IPS-15b (cell line): Measurements from ENCODE around the gene KDM4C.

Source experiments
- H3K27me3 ChIP-seq: one replicate; pipeline ENCODE4 v1.6.1; 2013; ENCODE audit warnings: low read length; ENCODE audit not compliant: control insufficient read depth, insufficient read depth
- H3K36me3 ChIP-seq: one replicate; pipeline ENCODE4 v1.6.1; 2013; ENCODE audit warnings: low read length; ENCODE audit not compliant: control insufficient read depth, insufficient read depth
- H3K4me1 ChIP-seq: one replicate; pipeline ENCODE4 v1.6.1; 2013; ENCODE audit warnings: mild to moderate bottlenecking, low read length; ENCODE audit not compliant: control insufficient read depth, insufficient read depth
- H3K4me3 ChIP-seq: one replicate; pipeline ENCODE4 v1.5.1; 2013; ENCODE audit warnings: low read depth, low read length
- H3K9ac ChIP-seq: one replicate; pipeline ENCODE4 v1.6.1; 2013; ENCODE audit warnings: low read depth, mild to moderate bottlenecking, low read length
- H3K9me3 ChIP-seq: one replicate; pipeline ENCODE4 v1.6.1; 2013; ENCODE audit warnings: mild to moderate bottlenecking, low read length; ENCODE audit not compliant: control insufficient read depth, insufficient read depth

KDM4C gene

GRCh38 chr9:7037176-7037575 lies 279.4 kb downstream of the KDM4C start:
- Histone ChIP-seq H3K4me3 (no peak overlapping the region), H3K36me3 (no peaks in the 10 kb centered on the region), H3K9me3 (no peaks in the 10 kb centered on the region), H3K4me1 (no peaks in the 10 kb centered on the region), H3K9ac (no peak overlapping the region), H3K27me3 (no peaks in the 10 kb centered on the region)

GRCh38 chr9:7042124-7042523 lies 284.4 kb downstream of the KDM4C start:
- Histone ChIP-seq H3K4me3 (no peak overlapping the region), H3K4me1 (no peaks in the 10 kb centered on the region), H3K9ac (no peak overlapping the region), H3K27me3 (no peaks in the 10 kb centered on the region), H3K36me3 (no peaks in the 10 kb centered on the region), H3K9me3 (no peaks in the 10 kb centered on the region)

- Histone ChIP-seq H3K36me3 (no peaks in the 10 kb centered on the region), H3K9ac (no peak overlapping the region), H3K4me1 (no peaks in the 10 kb centered on the region), H3K27me3 (no peaks in the 10 kb centered on the region), H3K4me3 (no peak overlapping the region), H3K9me3 (no peaks in the 10 kb centered on the region)
These were observed 287.6 kb downstream of the KDM4C start for GRCh38 chr9:7045361-7045760.

- Histone ChIP-seq H3K27me3 (no peaks in the 10 kb centered on the region), H3K4me3 (no peak overlapping the region), H3K36me3 (no peaks in the 10 kb centered on the region), H3K9me3 (no peaks in the 10 kb centered on the region), H3K9ac (no peak overlapping the region), H3K4me1 (peaks cover 9% of the 10 kb centered on the region)
These were observed 293.9 kb downstream of the KDM4C start for GRCh38 chr9:7051711-7052110.

GRCh38 chr9:7053903-7054302 lies 296.1 kb downstream of the KDM4C start:
- Histone ChIP-seq H3K9ac (no peak overlapping the region), H3K4me1 (peaks cover 9% of the 10 kb centered on the region), H3K27me3 (no peaks in the 10 kb centered on the region), H3K9me3 (no peaks in the 10 kb centered on the region), H3K4me3 (no peak overlapping the region), H3K36me3 (no peaks in the 10 kb centered on the region)

GRCh38 chr9:7055171-7055903 lies 297.6 kb downstream of the KDM4C start:
- no peaks in the 10 kb centered on the region for H3K27me3 ChIP-seq
- no peak overlapping the region for H3K4me3 ChIP-seq
- H3K9me3 ChIP-seq = no peaks in the 10 kb centered on the region
- peaks cover 9% of the 10 kb centered on the region for H3K4me1 ChIP-seq
- no peak overlapping the region for H3K9ac ChIP-seq
- H3K36me3 ChIP-seq = no peaks in the 10 kb centered on the region

- Histone ChIP-seq H3K9me3 (no peaks in the 10 kb centered on the region), H3K9ac (no peak overlapping the region), H3K36me3 (no peaks in the 10 kb centered on the region), H3K4me1 (peaks cover 9% of the 10 kb centered on the region), H3K27me3 (no peaks in the 10 kb centered on the region), H3K4me3 (no peak overlapping the region)
These were observed 298.5 kb downstream of the KDM4C start for GRCh38 chr9:7056254-7056653.

- Histone ChIP-seq H3K9me3 (no peaks in the 10 kb centered on the region), H3K4me3 (no peak overlapping the region), H3K27me3 (no peaks in the 10 kb centered on the region), H3K9ac (no peak overlapping the region), H3K36me3 (no peaks in the 10 kb centered on the region), H3K4me1 (peaks cover 3% of the 10 kb centered on the region)
These were observed 300.7 kb downstream of the KDM4C start for GRCh38 chr9:7058473-7058872.

GRCh38 chr9:7067169-7067568 lies 309.4 kb downstream of the KDM4C start:
- Histone ChIP-seq H3K36me3 (no peaks in the 10 kb centered on the region), H3K4me3 (no peak overlapping the region), H3K27me3 (no peaks in the 10 kb centered on the region), H3K4me1 (no peaks in the 10 kb centered on the region), H3K9ac (no peak overlapping the region), H3K9me3 (no peaks in the 10 kb centered on the region)

GRCh38 chr9:7071916-7072315 lies 314.1 kb downstream of the KDM4C start:
- H3K27me3 ChIP-seq = no peaks in the 10 kb centered on the region

GRCh38 chr9:7073706-7074105 lies 315.9 kb downstream of the KDM4C start:
- Histone ChIP-seq H3K9me3 (no peaks in the 10 kb centered on the region), H3K9ac (no peak overlapping the region), H3K4me1 (no peaks in the 10 kb centered on the region), H3K4me3 (no peak overlapping the region), H3K27me3 (no peaks in the 10 kb centered on the region), H3K36me3 (no peaks in the 10 kb centered on the region)

More at GRCh38 chr9:7071916-7072315, 314.1 kb downstream of the KDM4C start:
- H3K9ac ChIP-seq = no peak overlapping the region
- no peaks in the 10 kb centered on the region for H3K4me1 ChIP-seq
- no peaks in the 10 kb centered on the region for H3K36me3 ChIP-seq
- H3K9me3 ChIP-seq = no peaks in the 10 kb centered on the region
- H3K4me3 ChIP-seq = no peak overlapping the region

- Histone ChIP-seq H3K4me3 (no peak overlapping the region), H3K4me1 (no peaks in the 10 kb centered on the region), H3K9me3 (no peaks in the 10 kb centered on the region), H3K9ac (no peak overlapping the region), H3K36me3 (no peaks in the 10 kb centered on the region), H3K27me3 (no peaks in the 10 kb centered on the region)
These were observed 317.4 kb downstream of the KDM4C start for GRCh38 chr9:7075154-7075553.
